Activated CD8-positive, alpha-beta memory T cell treated with anti-CD3 and anti-CD28 coated beads for 4 hours (primary cell): ENCODE data around the gene HNRNPC.
"Not testable (repeated sequence)": the region's sequence is repeated elsewhere in the genome, so short reads cannot be mapped to it uniquely, and the experiment has no call there.

Source experiments
- DNase-seq, 2 donors: peaks; one replicate each; pipeline ENCODE4 v3.0.0-alpha.2; 2020; ENCODE audit warnings: low read depth in 2 of 2

HNRNPC gene

DNA sequence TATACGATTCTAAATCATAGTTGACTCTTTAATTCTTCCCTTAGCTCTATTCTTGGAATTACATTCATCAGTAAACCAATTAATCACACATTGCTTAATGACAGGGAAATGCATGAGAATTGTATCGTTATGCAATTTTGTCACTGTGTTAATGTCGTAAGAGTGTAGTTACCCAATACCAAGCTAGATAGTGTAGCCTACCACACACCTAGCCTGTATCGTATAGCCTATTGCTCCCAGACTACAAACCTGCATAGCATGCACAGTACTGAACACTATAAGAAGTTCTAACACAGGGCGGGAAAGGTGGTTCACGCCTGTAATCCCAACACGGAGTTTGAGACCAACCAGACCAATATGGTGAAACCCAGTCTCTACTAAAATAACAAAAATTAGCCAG lies 24.7 kb downstream of the HNRNPC start:
- DNase-seq = no peak

DNA sequence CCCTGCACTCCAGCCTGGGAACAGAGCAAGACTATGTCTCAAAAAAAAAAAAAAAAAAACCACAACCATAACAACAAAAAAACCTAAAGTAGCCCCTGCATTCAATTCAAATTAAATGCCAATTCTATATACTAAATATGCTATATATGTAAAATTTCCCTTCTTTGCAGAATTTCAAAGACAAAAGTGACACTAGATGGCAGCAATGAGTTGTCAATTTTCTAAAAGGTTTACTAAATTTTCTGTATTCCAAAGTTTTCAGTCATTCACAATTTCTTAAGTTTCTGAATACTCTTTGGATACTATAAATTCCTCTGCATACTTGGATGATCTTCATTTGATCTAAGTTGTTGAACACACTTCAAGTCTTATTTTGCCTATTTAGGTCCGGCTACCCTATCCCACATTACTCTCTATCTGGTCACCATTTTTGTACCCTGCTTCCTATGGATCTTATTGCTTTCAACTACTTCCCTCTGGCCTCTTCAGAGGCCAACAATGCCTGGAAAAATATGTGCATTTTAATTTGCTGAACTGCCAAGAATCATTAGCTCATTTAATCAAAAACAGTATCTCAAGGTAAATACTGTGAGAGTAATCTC lies 27.9 kb downstream of the HNRNPC start:
- DNase-seq = no peak

DNA sequence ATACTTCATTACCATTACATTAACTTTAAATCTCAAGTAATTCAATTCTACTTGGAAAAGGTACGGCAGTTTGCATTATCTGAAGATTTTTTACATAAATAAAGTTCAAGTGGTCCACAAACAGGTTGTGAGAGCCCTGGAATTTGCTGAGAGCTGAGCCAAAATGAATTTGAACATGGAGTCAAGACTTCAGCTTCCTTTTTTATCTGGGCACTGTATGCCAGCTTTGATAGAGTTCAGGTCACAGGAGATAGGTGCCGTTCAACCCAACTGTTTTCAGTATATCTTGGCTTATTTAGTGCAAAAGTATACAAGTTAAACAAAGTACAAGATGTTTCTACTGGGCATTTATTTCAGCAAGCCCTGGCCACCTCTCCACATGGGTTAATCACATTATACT lies 28.8 kb downstream of the HNRNPC start:
- DNase-seq = no peak

DNA sequence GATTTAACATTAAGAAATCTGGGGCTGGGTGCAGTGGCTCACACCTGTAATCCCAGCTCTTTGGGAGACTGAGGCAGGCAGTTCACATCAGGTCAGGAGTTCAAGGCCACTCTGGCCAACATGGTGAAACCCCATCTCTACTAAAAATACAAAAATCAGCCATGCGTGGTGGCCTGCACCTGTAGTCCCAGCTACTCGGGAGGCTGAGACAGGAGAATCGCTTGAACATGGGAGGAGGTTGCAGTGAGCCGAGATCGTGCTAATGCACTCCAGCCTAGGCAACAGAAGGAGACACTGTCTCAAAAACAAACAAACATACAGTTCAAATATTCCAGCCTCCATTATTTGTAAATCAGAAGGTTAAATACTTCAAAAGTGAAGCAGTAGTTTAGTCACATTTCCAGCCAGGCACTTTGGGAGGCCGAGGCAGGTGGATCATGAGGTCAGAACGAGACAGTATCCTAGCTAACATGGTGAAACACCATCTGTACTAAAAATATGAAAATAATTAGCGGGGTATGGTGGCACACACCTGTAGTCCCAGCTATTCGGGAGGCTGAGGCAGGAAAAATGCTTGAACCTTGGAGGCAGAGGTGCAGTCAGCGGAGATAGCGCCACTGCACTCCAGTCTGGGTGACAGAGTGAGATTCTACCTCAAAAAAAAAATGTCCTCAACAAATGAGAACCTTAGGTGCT lies 30.3 kb downstream of the HNRNPC start:
- DNase-seq = no peak

DNA sequence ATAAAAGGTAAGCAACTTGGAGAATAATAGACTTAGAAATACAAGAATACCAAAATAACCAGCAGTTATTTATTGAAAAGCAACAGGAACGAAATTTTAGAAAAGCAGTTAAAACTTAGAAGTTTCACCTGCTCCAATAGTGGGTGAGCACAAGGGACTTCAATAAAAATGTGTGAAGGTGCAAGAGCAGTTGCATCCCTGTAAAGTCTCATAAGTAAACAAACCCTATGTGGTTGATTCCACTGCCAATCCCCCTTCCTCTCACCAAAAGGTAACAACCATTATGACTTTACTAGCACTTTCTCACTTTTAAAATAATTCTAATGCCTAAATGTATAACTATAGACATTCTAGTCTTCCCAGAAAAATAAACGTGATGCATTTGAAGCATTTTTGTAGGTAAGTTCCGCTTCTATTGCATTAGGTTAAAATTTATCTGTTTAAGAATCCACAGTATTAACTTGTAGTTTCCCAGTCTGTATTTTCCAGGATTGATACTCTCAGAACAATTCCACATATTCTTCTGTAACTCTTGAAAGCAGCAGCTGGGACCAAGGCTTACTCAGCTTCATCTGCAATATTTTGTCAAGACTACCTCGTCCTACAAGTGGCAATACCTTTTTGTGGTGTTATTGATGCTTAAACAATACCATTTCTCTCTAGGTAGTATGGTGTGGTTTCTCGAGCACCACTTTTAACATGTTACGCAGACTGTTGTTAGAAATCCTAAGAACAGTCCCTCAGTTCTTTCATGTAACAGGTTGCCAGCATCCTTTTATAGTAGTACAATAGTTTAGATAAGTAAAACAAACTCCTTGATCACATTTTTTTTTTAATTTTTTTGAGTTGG lies 32.1 kb downstream of the HNRNPC start:
- no peak for DNase-seq

DNA sequence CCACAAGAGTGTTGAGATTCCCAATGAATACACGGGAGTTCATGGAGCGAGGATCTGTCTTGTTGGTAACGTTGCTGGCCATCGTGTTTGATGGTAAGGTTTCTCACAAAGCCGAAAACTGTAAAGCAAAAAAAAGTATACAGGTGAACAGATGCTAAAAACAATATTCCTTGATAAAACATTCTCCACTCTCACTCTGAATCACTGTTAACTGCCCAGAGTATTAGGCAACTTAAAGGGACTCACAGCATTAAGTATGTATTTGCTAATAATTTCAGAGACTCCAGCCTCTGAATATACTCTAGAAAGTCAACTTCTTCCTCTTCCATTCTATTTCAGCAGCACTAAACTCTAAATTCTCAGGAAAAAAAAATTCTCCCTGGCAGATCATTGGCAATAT lies 35.1 kb downstream of the HNRNPC start:
- DNase-seq = no peak

DNA sequence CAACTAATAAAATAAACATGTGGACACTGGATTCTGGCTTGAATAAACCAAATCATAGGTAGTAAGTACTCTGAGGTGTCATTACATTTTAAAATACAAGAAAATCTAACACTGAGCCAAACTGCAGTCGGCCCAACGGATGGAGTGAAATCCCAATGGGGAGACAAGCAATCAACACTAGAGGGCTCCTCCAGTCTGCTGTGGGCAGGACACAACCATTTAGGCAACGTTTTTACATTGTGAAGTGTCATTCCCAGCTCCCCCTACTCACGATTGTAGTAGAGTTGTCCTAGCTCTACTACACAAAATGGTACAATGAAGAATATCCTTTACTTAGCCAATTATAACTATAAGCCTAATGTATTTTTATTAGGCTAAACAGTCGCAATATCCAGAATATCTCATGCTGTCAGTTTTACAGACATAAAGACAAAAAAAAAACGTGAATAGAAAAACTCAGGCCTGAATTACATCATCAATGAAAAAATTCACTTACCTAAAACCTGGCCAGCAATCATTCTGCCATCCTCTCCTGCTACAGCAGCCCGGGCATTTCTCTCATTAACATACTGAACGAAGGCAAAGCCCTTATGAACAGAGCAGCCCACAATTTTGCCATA lies 35.7 kb downstream of the HNRNPC start:
- no peak for DNase-seq

DNA sequence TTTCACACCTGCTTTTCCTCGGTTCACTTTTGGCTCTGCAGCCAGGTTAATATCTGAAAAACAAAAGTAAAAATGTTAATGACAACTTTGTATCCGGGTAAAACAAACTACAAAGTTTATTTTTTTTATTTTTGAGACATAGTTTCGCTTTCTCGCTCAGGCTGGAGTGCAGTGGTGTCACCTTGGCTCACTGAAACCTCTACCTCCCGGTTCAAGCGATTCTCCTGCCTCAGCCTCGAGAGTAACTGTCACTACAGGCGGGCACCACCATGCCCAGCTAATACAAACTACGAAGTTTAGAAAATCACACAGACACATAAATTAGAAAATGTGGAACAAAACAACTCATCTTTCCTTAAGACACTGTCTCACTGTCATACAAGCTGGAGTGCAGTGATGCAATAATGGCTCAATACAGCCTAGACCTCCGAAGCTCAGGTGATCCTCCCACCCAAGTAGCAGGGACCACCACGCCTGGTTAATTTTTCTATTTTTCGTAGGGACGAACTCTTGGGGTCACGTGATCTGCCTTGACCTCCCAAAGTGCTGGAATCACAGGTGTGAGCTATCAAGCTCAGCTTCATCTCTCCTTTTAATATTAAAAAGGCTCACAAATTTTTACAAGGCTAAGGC lies 38.1 kb downstream of the HNRNPC start:
- DNase-seq = no peak

DNA sequence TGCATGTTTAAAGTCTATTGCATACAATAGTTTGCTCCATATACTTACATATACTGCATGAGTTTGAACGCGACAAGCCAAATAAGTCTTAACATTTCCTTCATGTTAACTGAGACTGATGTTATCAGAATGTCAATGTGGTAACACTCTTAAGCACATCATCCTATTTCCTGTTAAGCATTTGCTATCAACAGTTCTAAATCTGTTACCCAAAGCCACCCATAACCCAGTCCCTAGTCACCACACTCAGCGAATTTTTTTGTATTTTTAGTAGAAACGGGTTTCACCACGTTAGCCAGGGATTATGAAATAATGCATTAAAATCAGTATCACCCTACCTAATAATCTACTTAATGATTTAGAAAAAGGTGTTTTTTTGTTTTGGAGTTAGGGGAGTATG lies 39.4 kb downstream of the HNRNPC start:
- no peak for DNase-seq

DNA sequence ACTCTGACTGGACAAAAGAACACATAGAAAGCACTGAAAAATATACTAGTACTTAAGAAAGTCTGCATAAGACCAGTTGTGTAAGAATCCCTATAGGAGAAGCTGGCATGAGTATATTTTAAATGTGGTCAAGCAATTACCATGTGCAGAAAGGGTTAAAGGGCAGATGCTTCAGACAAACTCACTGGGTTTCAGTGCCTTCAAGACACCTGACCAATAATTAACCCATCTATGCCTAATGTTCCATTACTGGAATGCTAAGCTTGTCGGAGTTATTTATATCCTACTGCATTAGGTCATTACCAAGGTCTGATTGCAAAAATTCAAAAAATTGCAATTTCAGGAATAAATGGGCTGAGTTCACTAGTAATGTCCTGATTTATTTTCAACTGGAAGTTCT lies 41.3 kb downstream of the HNRNPC start:
- no peak for DNase-seq

DNA sequence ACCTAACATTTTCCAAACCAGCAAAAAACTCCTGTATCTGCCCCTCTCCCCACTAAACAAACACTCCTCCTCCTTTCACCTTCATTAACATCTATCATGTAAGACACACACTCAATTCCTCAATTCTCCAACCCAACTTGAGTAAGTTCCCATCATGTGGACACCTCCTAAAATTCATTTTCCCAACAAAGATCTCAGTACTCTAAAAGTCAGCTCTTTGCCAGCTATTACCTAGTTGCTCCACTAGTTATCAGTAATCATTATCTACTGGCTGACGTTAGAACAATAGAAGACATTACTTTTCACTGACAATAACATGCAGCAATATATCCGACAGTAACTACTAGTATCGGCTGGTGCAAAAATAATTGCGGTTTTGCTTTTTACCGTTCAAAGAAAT lies 42.1 kb downstream of the HNRNPC start:
- no peak for DNase-seq

DNA sequence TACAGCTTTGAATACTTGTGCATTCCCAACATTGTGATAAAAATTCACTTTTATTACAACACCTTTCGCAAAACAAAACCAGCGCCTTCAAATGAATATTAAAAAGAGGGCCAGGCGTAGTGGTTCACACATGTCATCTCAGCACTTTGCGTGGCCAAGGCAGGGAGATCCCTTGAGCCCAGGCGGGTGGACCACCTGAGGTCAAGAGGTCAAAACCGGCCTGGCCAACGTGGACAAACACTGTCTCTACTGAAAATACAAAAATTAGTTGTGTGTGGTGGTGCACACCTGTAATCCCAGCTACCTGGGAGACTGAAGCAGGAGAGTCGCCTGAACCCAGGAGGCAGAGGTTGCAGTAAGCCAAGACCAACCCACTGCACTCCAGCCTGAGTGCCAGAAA lies 42.8 kb downstream of the HNRNPC start:
- no peak for DNase-seq

DNA sequence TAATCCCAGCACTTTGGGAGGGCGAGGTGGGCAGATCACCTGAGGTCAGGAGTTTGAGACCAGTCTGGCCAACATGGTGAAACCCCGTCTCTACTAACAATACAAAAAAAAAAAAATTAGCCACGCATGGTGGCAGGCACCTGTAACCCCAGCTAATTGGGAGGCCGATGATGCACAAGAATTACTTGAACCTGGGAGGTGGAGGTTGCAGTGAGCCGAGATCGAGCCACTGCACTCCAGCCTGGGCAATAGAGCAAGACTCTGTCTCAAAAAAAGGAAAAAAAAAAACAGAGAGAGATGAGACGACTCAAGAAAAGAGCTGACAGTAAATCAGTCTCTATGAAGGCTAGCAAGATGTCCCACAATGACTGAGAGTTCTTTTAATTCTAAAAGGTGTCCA lies 44.1 kb downstream of the HNRNPC start:
- DNase-seq = not testable (repeated sequence)

DNA sequence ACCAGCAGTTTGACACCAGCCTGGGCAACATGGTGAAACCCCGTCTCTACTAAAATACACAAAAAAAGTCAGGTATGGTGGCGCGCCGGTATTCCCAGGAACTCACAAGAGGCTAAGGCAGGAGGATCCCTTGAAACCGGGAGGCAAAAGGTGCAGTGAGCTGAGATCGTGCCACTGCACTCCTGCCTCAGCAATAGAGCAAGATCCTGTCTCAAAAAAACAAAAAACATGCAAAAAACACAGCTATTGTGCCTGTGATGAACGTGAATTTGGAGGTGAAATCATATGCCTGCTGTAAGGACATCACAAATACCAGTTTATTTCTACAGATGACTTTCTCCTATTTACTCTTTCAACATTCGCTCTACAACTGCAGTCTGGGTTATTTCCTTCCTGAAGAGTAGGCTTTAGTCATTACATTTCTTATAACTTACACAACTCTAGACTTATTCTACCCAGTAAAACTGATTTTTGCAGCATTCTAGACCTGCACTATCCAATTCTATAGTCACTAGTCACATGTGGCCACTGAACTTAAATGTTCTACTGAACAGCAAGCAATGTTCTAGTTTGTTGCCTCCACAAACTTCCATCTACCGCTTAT lies 48.3 kb downstream of the HNRNPC start:
- DNase-seq = no peak

DNA sequence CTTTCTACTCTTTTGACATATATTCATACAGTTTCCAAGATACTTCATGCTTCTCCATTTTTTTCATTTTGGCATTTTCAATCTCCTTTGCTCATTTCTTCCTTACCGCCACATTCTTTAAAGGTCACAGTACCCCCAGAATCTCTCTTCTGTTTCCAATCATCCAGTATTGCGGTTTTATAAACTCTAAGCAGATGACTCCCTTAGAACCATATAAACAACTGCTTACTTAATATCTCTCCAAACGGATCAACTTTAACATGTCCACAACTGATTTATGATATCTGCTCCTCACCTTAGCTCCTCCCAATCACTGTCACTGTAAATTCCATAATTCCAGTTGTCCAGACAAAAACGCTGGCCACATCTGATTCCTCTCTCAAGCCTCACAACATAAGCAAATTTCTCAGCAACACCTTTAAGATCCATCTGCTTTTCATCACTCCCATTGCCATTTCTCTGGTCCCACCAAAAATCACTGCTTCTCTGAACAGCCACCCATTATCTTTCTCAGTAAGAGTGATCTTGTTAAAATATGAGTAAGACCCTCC lies 49.6 kb downstream of the HNRNPC start:
- DNase-seq = no peak

DNA sequence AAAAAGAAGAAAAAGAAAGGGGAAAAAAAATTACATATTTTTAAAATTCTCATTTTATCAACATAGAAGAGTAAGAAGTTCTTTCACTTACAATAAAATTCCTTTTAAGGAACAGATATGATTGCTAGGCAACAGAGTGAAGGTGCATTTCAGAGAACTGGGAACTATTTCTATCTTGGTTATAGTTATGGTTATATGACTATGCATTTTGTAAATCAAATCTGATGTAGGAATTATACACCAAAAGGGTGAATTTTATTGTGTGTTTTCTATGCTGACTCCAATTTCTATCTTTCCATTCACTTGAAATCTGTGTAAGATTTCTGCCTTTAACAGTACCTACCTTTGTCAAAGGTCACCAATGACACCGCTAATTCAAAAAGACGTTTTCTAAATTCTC lies 50.1 kb downstream of the HNRNPC start:
- DNase-seq = no peak

DNA sequence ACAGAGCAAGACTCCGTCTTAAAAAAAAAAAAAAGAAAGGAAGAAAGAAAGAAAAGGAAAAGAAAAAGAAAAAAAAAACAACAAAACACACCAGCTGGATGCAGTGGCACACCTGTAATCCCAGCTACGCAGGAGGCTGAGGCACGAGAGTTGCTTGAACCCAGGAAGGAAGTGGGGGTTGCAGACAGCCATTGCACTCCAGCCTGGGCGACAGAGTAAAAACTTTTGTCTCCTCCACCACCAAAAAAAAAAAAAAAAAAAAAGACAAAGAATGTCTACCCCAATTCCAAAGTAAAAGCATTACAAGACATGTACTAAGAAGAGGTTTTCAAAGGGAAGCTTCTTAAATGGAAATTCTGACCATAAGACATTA lies 53.4 kb downstream of the HNRNPC start:
- no peak for DNase-seq

DNA sequence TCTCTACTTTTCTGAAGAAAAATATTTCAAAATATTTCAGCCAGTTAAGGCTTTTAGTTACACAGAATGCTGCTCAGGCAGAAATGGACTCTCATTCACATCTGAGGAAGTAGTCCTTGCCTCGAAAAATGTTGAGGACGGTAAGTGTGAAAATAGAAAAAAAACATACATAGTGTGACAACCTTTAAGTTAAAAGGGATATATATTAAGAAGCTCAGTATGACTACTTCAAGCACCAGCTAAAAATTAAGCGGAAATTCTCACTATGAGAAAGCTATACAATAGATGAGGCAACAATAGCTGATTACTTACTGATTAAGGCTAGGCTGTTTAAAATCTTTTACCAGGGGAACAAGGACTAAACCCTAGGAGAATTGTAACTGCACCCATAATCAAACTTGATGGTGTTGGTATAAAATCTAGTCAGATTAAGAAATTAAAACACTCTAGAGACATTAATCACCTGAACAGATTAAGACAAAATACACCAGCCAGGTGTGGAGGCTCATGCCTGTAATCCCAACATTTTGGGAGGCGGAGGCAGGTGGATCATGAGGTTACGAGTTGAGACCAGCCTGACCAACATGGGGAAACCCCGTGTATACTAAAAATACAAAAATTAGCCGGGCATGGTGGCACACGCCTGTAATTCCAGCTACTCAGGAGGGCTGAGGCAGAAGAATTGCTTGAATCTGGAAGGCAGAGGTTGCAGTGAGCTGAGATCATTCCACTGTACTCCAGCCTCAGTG lies 53.9 kb downstream of the HNRNPC start:
- DNase-seq = no peak

DNA sequence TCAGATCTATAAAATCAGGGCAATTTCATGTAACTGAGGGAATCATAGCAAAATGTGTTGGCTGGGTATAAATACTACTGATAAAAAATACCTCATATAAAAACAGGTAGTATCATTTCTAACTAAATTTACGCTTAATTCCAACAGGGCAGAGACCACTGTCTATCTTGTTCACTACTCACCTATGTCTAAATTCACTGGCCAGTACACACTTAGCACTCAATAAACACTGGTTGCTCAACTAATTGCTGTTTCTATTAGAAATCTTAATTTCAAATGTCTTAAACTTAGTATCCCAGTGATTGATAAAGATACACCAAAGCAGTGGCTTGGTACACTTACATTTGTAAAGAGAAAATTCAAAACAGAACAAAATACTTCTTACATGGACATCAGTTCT lies 55.6 kb downstream of the HNRNPC start:
- DNase-seq = no peak

DNA sequence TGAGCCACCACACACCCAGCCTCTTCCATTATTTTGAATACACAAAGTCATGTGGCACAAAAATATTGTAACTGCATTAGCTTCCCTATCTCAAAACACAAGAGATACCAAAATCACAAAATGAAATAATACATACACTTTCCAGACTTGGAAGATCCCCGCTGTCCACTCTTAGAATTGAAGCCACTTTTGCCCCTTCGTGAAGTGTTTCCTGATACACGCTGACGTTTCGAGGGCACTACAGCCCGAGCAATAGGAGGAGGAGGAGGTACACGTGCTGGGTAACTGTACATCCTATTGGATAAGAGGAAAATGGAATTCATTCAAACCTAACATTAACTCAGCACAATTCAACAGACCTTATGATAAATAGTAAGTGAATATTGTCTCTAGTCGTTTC lies 56.4 kb downstream of the HNRNPC start:
- DNase-seq = not testable (repeated sequence)

DNA sequence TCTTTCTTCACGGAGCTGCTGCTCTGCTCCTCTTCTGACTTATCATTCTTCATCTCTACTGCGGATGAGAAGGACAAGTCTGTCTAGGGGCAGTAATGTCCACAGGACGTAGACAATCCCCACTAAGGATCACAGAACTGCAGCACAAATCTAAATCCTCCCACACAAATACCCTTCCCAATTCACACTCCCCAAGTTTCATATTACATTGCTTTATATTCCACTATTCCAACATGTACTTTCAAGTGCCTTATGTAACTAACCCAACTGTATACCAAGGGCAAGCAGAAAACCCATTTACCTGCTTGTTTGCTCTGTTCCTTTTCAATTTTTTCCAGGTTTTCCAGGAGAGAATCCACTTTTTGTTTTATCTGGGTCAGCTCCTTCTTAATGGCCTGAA lies 57.7 kb downstream of the HNRNPC start:
- DNase-seq = no peak
